Activated CD4-positive, alpha-beta T cell treated with anti-CD3 and anti-CD28 coated beads, Interleukin-2, amount 50 U/mL, for 1 hour (primary cell): ENCODE measurements around the gene GPHB5.
"Not testable (repeated sequence)": the region's sequence is repeated elsewhere in the genome, so short reads cannot be mapped to it uniquely, and the experiment has no call there.

Experiments
- DNase-seq: peaks from one replicate; pipeline ENCODE4 v3.0.0-alpha.2; 2020

GPHB5 gene

DNA sequence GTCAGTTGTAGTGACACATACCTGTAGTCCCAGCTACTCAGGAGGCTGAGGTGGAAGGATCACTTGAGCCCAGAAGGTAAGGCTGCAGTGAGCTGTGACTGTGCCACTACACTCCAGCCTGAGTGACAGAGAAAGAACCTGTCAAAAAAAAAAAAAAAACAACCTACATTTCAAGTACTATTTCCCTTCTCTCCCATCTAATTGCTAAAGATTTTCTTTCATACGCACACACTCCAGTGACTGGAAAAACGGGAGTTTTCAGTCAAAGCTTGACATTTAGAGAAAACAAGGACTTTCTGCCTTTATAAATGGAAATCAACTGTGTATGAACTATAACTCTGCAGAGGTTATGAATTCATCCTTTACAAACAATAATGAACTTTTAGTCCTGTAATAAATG, 25.9 kb downstream of the GPHB5 start:
- DNase-seq: no peak

DNA sequence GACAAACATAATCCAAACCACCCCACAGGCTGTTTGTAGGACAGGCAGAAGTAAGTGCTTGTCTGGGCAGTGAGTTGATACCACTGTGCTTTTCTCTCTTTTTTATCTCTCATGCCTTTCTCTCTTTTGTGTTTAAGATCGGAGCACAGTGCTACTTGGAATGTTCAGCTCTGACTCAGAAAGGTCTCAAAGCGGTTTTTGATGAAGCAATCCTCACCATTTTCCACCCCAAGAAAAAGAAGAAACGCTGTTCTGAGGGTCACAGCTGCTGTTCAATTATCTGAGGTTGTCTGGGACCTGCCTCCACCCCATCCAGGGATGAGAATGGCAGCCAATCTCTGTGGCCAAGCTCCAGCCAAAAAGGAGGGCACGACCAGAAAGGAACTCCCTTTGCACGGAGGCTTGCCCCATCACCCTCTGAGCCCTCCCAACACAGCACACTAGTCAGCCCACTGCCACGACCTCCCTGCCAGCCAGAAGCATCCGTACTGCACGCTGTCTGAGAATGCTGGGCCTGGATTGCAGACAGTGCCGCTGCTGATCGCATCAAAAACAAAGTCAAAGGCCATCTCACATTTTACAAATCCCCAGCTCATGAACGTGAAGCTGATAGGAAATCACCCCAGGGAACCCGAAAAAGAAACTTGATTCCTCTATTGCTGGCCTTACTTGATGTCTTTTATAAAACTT, 27.8 kb downstream of the GPHB5 start:
- DNase-seq: no peak

DNA sequence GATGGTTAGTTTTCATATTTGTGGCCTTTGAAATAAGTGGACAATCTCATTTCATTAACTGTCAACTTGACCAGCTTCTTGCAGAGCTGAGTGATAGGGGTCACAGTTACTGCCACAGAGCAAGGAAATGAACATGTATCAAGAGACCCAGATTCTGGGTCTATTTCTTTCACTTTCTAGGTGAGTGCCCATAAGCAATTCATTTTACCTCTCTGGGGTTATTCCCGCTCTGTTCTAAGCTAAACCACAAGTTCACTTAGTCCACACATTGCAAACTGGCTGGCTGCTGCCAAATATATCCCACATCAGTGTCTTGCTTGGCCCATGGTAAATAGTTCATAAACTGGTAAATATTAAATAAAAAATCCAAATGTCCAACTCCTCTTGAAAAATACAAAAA, 29.9 kb downstream of the GPHB5 start:
- DNase-seq: no peak

DNA sequence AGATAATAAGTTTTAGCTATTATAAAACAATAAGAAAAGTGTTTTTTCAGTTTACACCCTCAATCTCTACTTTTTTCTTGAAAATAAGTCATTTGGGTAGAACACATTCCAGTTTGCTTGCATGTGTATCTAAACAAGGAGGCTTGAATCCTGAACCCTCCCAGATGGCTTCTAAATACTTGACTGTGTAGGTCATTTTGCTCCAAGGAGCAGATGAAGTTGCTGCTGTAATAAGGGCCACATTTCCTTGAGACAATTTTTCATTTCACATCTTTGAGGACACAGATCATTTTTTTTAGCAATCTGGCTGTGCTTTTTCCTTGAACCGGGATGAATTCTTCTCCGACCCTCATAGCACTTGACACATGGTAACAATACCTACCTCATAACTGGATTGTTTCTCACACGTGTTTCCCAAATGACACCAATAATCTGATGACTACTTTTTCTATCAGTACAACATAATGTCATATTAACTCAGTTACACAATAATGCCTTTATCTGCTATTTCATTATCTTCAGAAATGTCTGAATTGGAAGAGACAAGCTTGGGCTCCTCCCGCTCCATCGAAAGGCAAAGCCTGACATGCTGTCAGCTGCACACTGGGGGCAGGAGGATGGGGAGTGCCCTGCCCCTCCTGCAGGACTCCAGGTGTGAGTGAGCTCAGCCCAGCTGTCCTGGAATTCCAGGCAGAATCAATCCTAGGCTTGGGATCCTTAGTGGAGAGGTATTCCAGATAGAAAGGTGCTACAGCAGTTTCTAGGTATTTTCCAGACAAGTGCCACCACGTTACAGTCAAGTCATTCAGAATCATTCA, 30.9 kb downstream of the GPHB5 start:
- DNase-seq: no peak

DNA sequence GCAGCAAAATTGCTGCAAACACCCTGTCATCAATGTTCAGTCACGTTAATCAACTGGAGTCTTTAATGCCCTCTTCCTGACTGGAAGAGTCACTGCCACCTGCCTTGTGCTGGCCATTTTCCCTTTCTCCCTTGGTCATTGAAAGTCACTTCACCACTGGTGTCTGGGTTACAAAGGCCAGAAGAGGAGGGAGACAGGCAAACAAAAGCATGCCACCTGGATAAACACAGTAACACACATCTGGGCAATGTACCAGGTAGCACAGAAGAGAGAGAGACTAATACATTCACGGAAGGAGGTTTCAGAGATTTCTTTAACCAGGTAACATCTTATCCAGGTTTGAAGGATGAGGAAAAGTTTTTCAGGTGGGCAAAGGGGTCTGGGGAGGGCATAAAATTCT, 32.7 kb downstream of the GPHB5 start:
- no peak for DNase-seq

DNA sequence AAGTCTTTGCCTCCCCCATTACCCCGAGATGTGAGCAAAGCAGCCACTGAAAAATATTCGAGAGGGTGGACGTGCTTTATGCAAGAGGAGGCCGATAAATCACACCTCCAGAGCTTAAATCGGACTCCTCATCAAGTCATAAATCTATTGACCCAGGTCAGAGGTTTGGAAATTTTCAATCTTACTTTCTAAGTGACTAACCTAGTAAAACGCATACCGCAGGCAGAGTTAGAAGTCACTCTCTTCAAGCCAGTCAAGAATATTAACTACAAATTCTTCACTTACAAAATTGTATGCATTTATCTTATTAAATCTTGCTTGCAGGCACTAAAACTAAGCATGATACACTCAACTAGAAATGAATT, 34.9 kb downstream of the GPHB5 start:
- no peak for DNase-seq

DNA sequence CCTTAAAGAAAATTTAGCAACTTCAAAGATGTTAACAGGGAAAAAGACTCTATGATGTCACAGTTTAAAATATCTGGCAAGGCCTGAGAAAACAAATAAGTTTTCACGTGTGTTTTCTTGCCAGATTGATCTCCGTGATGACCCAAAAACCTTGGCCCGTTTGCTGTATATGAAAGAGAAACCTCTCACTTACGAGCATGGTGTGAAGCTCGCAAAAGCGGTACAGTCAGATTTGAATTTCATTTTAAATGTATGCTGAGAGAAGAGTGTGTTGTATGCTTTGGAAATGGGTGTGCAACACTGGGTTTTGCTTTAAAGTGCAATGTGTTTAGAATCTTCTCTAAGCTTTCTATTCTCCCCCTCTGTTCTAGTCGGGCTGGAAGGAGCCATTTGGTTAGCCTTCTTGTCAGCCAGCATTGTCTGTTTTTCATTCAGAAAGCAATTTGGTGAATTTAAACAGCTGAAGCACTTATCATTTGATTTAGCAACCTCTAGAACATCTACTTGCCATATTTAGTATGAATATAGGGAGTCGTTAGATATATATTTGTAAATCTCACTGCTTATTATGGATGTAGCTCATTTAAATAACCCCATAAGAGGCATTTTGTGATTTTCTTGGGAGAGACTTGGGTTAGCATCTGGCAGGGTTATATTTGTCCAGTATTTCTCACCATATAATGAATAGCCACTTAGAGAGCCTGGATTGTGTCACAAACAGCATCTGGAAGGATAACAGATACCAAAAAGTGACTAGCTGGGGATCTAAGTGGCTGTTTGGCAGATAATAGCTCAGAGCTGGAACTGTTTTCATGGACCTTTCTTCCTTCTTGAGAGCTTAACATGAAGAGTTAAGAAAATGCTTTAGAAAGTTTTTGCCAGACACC, 35.5 kb downstream of the GPHB5 start:
- DNase-seq: no peak

DNA sequence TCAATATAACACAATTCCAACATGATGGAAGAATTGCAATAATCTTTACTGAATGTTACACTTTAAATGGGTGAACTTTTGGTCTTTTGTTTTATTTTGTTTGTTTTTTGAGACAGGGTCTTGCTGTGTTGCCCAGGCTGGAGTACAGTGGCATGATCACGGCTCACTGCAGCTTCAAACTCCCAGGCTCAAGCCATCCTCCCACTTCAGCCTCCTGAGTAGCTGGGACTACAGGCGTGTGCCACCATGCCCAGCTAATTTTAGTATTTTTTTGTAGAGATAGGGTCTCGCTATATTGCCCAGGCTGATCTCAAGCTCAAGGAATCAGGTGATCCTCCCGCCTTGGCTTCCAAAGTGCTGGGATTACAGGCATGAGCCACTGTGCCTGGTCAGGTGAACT, 38.8 kb downstream of the GPHB5 start:
- not testable (repeated sequence) for DNase-seq

DNA sequence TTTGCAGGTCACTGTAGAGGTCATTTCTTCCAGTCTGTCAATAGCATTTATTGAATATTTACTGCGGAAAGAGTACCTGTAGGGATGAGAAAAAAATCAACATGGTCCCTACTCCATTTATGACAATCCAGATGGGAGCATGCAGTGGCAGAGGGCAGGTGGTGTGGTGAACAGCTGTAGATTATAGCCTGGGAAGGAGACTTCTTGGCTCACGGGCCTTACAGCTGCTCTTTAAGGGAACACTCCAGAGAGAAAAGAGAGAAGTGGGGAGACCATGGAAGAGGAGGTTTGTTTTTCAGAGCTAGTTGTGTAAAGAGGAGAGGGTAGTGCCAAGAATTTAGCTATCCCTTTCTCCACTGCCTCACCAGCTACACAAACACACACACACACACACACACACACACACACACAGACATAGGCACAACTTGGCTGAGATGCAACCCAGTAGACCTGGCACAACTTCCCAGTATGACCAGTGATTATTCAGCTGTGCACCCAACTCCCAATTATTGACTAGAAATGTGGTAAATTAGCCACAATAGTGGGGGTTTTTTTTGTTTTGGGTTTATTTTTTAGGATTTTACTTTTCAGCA, 41.0 kb downstream of the GPHB5 start:
- no peak for DNase-seq

DNA sequence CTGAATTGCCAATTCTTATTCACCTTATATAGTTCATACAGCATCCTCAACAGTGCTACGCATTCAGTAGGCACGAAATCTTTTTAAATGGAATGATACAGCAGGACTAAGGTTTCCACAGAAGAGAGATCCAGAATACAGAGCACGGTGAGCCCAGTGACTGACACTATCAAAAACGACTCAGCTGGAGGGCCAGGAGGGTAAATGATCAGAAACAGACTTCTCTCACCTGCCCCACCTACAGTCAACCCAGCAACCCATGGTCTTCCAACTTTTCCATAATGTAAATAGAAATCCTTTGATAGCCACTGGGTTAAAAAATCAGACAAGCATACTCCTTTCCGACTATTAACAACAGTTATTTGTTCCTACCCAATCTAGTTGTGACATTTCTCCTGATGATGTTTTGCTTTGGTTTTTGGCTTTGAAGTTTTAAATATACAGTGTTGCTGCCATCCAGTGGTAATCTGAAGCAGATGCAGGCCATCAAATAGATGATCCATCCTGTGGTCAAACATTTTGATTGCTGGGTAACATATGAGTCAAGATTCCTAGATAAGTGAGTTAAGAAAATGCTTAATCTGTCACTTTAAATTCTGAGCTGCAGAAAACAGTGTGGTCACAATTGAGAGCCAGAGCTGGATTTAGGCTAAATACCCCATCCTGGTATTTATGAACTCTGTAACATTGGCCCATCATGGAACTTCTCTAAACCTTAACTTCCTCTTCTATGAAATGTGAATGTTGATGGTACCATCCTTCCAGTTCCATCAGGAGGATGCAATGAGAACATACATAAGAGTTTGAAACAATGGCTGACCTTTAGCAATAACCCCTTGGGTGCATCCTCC, 42.0 kb downstream of the GPHB5 start:
- DNase-seq: no peak

DNA sequence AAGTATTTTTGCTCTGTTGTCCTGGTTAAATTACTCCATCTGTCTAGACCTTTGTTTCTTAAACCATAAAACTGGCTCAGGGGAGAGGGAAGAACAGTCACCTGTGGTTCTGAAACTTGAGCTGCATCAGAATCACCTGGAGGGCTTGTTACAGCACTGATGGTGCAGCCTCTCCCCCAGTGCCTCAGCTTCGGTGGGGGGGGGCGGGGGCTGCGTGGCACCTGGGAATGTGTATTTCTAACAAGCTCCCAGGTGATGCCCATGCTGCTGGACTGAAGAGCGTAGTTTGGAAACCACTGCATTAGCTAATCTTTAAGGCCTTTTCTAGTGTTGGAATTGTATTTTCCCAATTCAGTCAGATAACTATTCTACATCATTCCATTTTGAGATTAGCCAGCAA, 42.7 kb downstream of the GPHB5 start:
- DNase-seq: no peak

DNA sequence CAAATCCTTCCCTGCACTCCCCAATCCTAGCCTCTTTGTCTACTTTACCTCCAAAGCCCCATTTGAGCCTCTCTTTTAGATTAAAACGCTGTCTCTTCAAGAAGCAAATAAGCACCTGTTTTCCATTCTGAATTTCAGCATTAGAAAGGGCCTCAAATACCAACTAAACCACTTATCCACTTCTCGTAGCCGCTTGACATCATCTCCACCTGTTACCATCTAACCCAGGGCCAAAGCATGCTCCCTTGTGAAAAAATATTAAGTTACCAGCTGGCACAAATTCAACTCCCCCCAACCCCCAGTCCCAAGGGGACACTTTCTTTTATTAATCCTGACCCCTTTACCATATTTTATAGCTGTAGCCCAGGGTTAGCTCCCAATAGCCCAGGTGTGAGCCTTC, 43.1 kb downstream of the GPHB5 start:
- no peak for DNase-seq

DNA sequence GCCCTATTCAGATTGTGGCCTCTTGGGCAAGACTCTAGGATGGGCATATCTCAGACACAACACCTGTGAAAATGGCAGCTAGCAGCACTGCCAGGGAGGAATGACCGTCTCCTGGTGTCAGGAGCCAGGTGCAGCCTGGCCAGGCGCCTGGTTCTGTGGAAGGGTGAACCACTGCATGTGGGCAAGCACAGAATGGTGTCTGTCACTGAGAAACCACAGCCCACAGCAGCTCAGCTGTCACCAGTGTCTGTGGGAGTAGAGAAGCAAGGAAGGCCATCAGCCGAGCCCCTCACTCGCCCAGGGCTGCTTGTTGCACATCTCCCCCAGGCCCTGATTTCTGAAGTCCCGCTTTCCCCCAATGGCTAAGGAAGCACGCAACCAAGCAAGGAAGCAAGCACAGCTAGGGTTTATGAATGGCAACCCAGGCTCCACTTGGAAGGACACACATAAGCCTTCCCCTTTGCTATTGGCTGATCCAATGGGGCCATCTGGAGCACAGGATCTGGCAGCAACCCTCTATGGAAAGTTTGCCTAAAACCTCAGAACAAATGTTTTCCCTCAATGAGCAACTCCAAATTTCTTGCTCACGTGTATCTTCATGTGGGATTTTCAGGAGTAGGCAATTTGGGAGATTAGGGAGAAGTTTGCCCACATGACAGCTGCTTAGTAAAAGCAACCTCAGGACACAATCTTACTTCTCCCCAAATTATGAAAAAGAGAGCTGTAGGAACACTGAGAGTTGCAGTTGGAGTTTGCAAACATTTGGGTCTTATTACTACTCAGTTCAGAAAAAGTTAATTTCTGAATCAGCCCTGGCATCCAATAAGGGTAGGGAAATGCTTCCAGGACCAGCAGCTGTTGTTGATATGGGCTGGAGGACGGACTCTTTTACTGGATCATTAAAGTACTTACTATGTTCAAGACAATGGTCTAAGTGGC, 44.7 kb downstream of the GPHB5 start:
- no peak for DNase-seq

DNA sequence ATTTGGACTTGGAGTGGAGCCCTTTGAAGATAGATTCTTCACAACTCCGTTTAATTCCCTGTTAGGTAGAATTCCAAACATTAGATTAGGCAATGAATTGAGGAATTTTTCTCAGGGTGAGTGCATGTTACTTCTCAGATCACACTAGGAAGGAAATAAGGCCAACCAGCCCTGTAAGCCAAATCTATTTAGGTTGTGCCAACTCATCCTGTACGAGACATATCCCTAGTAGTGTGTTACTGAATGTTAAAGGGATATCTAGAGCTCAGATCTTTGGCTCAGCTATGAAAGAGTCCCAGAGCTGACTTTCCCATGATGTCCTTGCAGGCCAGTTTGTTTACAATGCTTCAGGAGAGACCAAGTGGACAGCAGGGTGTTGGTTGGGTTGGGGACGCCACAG, 45.6 kb downstream of the GPHB5 start:
- DNase-seq: no peak

DNA sequence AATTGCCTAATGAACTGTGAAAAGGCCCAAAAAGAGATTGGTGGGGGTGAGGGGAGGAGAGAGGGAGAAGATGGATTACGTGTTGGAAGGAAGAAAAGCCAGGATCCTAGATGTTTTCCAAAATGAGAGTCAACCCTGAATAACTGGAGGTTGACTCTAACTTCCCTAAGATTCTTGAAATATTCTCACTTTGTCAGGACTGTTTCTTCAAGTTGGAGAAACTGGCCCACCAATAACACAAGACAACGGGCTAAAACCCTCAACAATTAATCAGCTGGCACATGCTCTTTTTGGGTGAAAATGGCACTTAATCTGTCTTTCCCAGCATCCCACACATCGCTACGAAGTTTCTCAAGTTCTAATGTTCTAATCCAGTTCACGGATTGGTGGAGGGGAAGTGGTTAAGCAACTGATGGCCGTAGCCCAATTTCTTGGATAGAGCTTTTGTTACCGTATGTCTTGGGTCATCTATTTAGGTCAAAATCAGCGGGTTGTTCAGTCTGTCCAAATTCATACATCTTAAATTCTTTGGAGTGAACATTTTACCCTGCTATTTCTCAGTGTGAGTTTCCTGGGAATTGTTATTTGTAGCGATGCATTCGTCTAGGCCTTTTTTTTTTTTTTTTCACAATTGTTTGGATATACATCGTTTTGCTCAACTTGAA, 49.0 kb downstream of the GPHB5 start:
- no peak for DNase-seq

DNA sequence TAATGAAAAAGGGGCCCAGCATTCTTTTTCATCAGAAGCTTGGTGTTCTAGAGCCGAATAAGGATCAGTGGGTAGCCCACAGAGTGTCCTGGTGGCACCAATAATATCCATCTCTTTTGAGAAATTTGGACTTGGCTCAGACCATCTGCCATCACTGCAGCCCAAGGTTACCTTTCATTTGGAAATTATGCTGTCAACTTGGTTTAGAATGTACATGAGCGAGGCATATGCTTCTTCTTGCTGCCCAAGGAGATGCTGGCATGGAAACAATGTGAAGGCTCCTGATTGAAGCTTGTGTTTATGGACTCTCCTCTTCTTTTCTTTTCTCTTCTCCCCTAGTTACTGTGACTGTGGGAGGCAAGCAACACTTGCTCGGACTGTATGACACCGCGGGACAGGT, 50.0 kb downstream of the GPHB5 start:
- DNase-seq: no peak

DNA sequence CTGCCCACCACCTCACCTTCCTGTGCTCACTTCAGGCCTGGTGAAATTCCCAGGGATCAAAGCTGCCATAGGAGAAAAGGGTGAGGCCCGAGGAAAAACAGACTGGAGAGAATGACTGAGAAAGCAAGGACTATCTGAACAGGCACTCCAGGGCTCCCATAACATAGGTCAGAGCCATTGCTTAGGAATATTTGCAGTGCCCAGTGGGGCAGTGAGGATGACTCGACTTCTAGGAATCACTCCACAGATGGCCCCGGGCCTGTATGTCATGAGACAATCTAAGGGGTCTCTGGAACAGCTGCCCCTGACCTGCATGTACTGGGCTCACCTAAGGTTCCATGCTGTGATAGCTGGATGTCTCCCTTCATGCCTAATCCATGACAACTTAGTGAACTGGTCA, 51.6 kb downstream of the GPHB5 start:
- no peak for DNase-seq

DNA sequence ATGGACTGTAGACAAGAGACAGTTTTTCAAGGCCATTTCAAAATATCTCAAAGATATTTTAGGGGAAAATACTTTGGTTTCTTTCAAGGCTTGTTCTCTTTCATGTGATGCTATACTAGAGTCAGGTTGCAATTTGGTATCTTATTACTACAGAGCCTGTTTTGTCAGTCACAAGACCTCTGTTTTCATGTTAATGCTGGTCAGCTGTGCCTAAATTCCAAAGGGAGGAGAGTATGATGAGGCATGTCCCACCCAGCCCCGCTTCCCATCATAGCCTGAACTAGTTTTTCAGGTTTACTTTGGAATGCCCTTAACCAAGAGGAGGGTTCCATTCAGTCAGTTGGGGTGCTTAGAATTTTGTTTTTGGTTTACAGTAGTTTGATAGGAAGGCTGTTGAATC, 52.6 kb downstream of the GPHB5 start:
- DNase-seq: no peak
